GM23338 (cell line): Measurements from ENCODE around the gene RNF207. TPM values are rescaled to one million over a fixed set of nuclear protein-coding genes. Genes with fewer than 3 reads are reported as not detected.

ENCODE experiments used
- ATAC-seq: fragments of 200-7000 bp; cut with Tn5 transposase; 3 replicates; pipeline ENCODE4 v1.9.1; 2020
- DNase-seq: peaks from one replicate; pipeline ENCODE4 v3.0.0-alpha.2; 2015; ENCODE audit warnings: low spot score
- H2AFZ ChIP-seq: fragments of 200-600 bp; sonication (generic); 2 replicates; pipeline ENCODE4 v1.8.0; 2016; ENCODE audit warnings: antibody characterized with exemption, mild to moderate bottlenecking, moderate library complexity
- H3F3A ChIP-seq: fragments of 200-600 bp; sonication (generic); replicated peaks from 2 replicates; pipeline ENCODE4 v1.8.0; 2017; ENCODE audit warnings: antibody characterized with exemption, mixed run types, low read depth
- H3K27ac ChIP-seq: fragments of 200-600 bp; sonication (generic); 2 replicates; pipeline ENCODE4 v1.6.1; 2016; ENCODE audit warnings: low read depth
- H3K27me3 ChIP-seq: fragments of 200-600 bp; sonication (generic); 2 replicates; pipeline ENCODE4 v1.8.0; 2016; ENCODE audit warnings: mild to moderate bottlenecking, mixed run types, moderate library complexity; ENCODE audit not compliant: insufficient read depth
- H3K36me3 ChIP-seq: fragments of 200-600 bp; sonication (generic); 2 replicates; pipeline ENCODE4 v1.8.0; 2016; ENCODE audit warnings: mild to moderate bottlenecking; ENCODE audit not compliant: insufficient read depth
- H3K4me1 ChIP-seq: fragments of 200-600 bp; sonication (generic); 2 replicates; pipeline ENCODE4 v1.8.0; 2016; ENCODE audit warnings: mild to moderate bottlenecking, moderate library complexity; ENCODE audit not compliant: insufficient read depth
- H3K4me2 ChIP-seq: fragments of 200-600 bp; sonication (generic); 2 replicates; pipeline ENCODE4 v1.7.1; 2017; ENCODE audit warnings: mixed run types
- H3K4me3 ChIP-seq: fragments of 200-600 bp; sonication (generic); 2 replicates; pipeline ENCODE4 v1.6.1; 2016; ENCODE audit warnings: mixed run types
- H3K79me2 ChIP-seq: fragments of 200-600 bp; sonication (generic); replicated peaks from 2 replicates; pipeline ENCODE4 v1.8.0; 2017; ENCODE audit warnings: mild to moderate bottlenecking; ENCODE audit not compliant: insufficient read depth
- H3K9me2 ChIP-seq: fragments of 200-600 bp; sonication (generic); 2 replicates; pipeline ENCODE4 v1.8.0; 2017; ENCODE audit not compliant: insufficient read depth
- H4K20me1 ChIP-seq: fragments of 200-600 bp; sonication (generic); replicated peaks from 2 replicates; pipeline ENCODE4 v1.8.0; 2017; ENCODE audit warnings: mild to moderate bottlenecking; ENCODE audit not compliant: insufficient read depth
- H3K27ac Mint-ChIP-seq: 2 replicates; pipeline ENCODE4 v1.8.0; 2020; ENCODE audit warnings: inconsistent platforms, mild to moderate bottlenecking, moderate library complexity, mixed read lengths
- H3K27me3 Mint-ChIP-seq: 3 replicates; pipeline ENCODE4 v1.8.0; 2022; ENCODE audit warnings: low read depth, mild to moderate bottlenecking, moderate library complexity, mixed read lengths, inconsistent platforms; ENCODE audit not compliant: insufficient read depth, poor library complexity
- H3K36me3 Mint-ChIP-seq: 3 replicates; pipeline ENCODE4 v1.8.0; 2021; ENCODE audit warnings: low read depth, mild to moderate bottlenecking, inconsistent platforms, moderate library complexity, mixed read lengths
- H3K4me1 Mint-ChIP-seq: 3 replicates; pipeline ENCODE4 v1.8.0; 2020; ENCODE audit warnings: mild to moderate bottlenecking, inconsistent platforms, mixed read lengths
- H3K4me3 Mint-ChIP-seq: 3 replicates; pipeline ENCODE4 v1.8.0; 2021; ENCODE audit warnings: moderate library complexity, mild to moderate bottlenecking, inconsistent platforms, mixed read lengths
- H3K9me3 Mint-ChIP-seq: 3 replicates; pipeline ENCODE4 v1.8.0; 2020; ENCODE audit warnings: moderate library complexity, mild to moderate bottlenecking, inconsistent platforms, mixed read lengths
- CREB1 ChIP-seq: fragments of 250-450 bp; sonication (Bioruptor Pico); IDR thresholded peaks from 2 replicates; pipeline ENCODE4 v1.5.0; 2020; ENCODE audit warnings: low read depth, mild to moderate bottlenecking, moderate library complexity
- EZH2 ChIP-seq: fragments of 200-600 bp; sonication (generic); IDR thresholded peaks from one replicate; pipeline ENCODE4 v1.8.0; 2017; ENCODE audit warnings: antibody characterized with exemption, mild to moderate bottlenecking, low read depth; ENCODE audit not compliant: unreplicated experiment
- EZH2phosphoT487 ChIP-seq: fragments of 200-600 bp; sonication (generic); IDR thresholded peaks from one replicate; pipeline ENCODE4 v1.8.1; 2018; ENCODE audit warnings: antibody characterized with exemption; ENCODE audit not compliant: unreplicated experiment
- JUNB ChIP-seq: IDR thresholded peaks from one replicate; pipeline ENCODE4 v1.6.1; 2016; ENCODE audit warnings: antibody characterized with exemption; ENCODE audit not compliant: unreplicated experiment
- NANOG ChIP-seq: IDR thresholded peaks from 2 replicates; pipeline ENCODE4 v1.6.1; 2016; ENCODE audit warnings: antibody characterized with exemption, borderline replicate concordance
- POLR2AphosphoS5 ChIP-seq: IDR thresholded peaks from 2 replicates; pipeline ENCODE4 v1.6.1; 2016; ENCODE audit warnings: antibody characterized with exemption, low read depth
- STAT1 ChIP-seq: IDR thresholded peaks from one replicate; pipeline ENCODE4 v1.6.1; 2016; ENCODE audit warnings: antibody characterized with exemption; ENCODE audit not compliant: unreplicated experiment
- ZNF114 ChIP-seq: fragments of 250-450 bp; sonication (Bioruptor Pico); IDR thresholded peaks from 2 replicates; pipeline ENCODE4 v1.5.0; 2020; ENCODE audit warnings: mild to moderate bottlenecking, moderate library complexity
- ZNF331 ChIP-seq: fragments of 250-450 bp; sonication (Bioruptor Pico); IDR thresholded peaks from 2 replicates; pipeline ENCODE4 v1.5.0; 2020; ENCODE audit warnings: low read depth, mild to moderate bottlenecking, moderate library complexity
- polyA plus RNA-seq: library from polyadenylated mRNA; unstranded; fragments of >200 nt; fragmentation: Nextera tagmentation; extraction: Ambion mirVana; gene quantifications from 2 replicates; pipeline ENCODE4 v1.2.1, GENCODE V29; 2016
- total RNA-seq: library from RNA; depleted of rRNA; stranded (reverse); fragments of >200 nt; shearing (Covaris generic); gene quantifications from 2 replicates; pipeline ENCODE4 v1.2.3, GENCODE V29; 2014
- TF ChIP-seq, protein P1 (sequence below): IDR thresholded peaks from 2 replicates; pipeline ENCODE4 v1.6.1; 2016; ENCODE audit warnings: antibody characterized with exemption
- TF ChIP-seq, protein P2 (sequence below): IDR thresholded peaks from one replicate; pipeline ENCODE4 v1.6.1; 2018; ENCODE audit warnings: antibody characterized with exemption; ENCODE audit not compliant: unreplicated experiment
- TF ChIP-seq, protein P3 (sequence below): fragments of 250-450 bp; sonication (Bioruptor Pico); IDR thresholded peaks from 2 replicates; pipeline ENCODE4 v1.5.0; 2020; ENCODE audit warnings: mild to moderate bottlenecking, moderate library complexity
- TF ChIP-seq, protein P4 (sequence below), 2 experiments: fragments of 200-600 bp in 1 of 2; sonication (generic) in 1 of 2; conservative IDR thresholded peaks; 2 replicates each; pipeline versions ENCODE4 v1.5.1 to v1.6.1; 2016 to 2017; ENCODE audit warnings: antibody characterized with exemption in 2 of 2, low read depth in 2 of 2, mild to moderate bottlenecking in 2 of 2, moderate library complexity in 1 of 2

RNF207 gene
- total and polyA plus RNA-seq, 2 experiments from 2014 or later, result 1.7 to 2.9 TPM

DNA sequence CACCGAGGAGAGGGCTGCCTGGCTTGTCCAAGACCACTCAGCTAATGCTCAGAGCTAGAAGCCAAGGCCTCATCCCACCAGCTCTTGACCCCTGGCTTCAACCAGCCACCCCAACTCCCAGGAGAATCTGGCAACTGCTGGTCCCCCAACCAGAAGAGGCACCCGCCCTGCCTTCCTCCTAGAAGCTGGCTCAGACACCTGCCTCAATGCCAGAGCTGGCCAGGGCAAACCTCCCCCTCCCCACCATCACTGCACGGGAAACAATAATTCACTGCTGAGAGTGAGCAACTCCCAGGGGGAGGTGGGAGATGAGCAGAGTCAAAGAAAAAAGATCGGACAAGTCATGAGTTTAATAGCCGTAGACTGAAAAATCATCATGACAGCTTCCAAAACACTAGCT lies 29.1 kb upstream of the RNF207 start:
- ATAC-seq, result no peak
- H3K9me3 Mint-ChIP-seq, result no peaks in the 10 kb centered on the region; the same call in 2 of the 3 replicates
- no peaks in the 10 kb centered on the region for H3K79me2 ChIP-seq
- peaks cover 3% of the 10 kb centered on the region; the same call in 1 of the 2 replicates for H4K20me1 ChIP-seq
- DNase-seq, result no peak
- 0 out of 2 replicates have a peak, but pooled peaks cover 6% of the 10 kb centered on the region for H3K9me2 ChIP-seq
- H3K27me3 ChIP-seq, result peaks cover 48% of the 10 kb centered on the region
- H3K4me3 ChIP-seq, result no peak overlapping the region
- H3K36me3 ChIP-seq, result no peaks in the 10 kb centered on the region
- no peak overlapping the region for H3K27ac Mint-ChIP-seq
- H3K4me1 Mint-ChIP-seq, result peaks cover 14% of the 10 kb centered on the region
- no peak overlapping the region for H3K4me3 Mint-ChIP-seq
- H3K27ac ChIP-seq, result no peak overlapping the region
- H3F3A ChIP-seq, result peaks cover 15% of the 10 kb centered on the region
- no peaks in the 10 kb centered on the region; the same call in 2 of the 3 replicates for H3K36me3 Mint-ChIP-seq
- H3K4me1 ChIP-seq, result peaks cover 16% of the 10 kb centered on the region
- TF ChIP-seq JUNB (no peak), ZNF331 (CRISPR knock-in tag) (no peak), POLR2AphosphoS5 (no peak), EZH2phosphoT487 (no peak), STAT1 (no peak), EZH2 (no peak), ZNF114 (CRISPR knock-in tag) (no peak), CREB1 (CRISPR knock-in tag) (no peak), NANOG (no peak)
- TF ChIP-seq, protein P1, sequence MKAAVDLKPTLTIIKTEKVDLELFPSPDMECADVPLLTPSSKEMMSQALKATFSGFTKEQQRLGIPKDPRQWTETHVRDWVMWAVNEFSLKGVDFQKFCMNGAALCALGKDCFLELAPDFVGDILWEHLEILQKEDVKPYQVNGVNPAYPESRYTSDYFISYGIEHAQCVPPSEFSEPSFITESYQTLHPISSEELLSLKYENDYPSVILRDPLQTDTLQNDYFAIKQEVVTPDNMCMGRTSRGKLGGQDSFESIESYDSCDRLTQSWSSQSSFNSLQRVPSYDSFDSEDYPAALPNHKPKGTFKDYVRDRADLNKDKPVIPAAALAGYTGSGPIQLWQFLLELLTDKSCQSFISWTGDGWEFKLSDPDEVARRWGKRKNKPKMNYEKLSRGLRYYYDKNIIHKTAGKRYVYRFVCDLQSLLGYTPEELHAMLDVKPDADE, result no peak
- TF ChIP-seq, protein P2, sequence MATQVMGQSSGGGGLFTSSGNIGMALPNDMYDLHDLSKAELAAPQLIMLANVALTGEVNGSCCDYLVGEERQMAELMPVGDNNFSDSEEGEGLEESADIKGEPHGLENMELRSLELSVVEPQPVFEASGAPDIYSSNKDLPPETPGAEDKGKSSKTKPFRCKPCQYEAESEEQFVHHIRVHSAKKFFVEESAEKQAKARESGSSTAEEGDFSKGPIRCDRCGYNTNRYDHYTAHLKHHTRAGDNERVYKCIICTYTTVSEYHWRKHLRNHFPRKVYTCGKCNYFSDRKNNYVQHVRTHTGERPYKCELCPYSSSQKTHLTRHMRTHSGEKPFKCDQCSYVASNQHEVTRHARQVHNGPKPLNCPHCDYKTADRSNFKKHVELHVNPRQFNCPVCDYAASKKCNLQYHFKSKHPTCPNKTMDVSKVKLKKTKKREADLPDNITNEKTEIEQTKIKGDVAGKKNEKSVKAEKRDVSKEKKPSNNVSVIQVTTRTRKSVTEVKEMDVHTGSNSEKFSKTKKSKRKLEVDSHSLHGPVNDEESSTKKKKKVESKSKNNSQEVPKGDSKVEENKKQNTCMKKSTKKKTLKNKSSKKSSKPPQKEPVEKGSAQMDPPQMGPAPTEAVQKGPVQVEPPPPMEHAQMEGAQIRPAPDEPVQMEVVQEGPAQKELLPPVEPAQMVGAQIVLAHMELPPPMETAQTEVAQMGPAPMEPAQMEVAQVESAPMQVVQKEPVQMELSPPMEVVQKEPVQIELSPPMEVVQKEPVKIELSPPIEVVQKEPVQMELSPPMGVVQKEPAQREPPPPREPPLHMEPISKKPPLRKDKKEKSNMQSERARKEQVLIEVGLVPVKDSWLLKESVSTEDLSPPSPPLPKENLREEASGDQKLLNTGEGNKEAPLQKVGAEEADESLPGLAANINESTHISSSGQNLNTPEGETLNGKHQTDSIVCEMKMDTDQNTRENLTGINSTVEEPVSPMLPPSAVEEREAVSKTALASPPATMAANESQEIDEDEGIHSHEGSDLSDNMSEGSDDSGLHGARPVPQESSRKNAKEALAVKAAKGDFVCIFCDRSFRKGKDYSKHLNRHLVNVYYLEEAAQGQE, result no peak
- TF ChIP-seq, protein P3, sequence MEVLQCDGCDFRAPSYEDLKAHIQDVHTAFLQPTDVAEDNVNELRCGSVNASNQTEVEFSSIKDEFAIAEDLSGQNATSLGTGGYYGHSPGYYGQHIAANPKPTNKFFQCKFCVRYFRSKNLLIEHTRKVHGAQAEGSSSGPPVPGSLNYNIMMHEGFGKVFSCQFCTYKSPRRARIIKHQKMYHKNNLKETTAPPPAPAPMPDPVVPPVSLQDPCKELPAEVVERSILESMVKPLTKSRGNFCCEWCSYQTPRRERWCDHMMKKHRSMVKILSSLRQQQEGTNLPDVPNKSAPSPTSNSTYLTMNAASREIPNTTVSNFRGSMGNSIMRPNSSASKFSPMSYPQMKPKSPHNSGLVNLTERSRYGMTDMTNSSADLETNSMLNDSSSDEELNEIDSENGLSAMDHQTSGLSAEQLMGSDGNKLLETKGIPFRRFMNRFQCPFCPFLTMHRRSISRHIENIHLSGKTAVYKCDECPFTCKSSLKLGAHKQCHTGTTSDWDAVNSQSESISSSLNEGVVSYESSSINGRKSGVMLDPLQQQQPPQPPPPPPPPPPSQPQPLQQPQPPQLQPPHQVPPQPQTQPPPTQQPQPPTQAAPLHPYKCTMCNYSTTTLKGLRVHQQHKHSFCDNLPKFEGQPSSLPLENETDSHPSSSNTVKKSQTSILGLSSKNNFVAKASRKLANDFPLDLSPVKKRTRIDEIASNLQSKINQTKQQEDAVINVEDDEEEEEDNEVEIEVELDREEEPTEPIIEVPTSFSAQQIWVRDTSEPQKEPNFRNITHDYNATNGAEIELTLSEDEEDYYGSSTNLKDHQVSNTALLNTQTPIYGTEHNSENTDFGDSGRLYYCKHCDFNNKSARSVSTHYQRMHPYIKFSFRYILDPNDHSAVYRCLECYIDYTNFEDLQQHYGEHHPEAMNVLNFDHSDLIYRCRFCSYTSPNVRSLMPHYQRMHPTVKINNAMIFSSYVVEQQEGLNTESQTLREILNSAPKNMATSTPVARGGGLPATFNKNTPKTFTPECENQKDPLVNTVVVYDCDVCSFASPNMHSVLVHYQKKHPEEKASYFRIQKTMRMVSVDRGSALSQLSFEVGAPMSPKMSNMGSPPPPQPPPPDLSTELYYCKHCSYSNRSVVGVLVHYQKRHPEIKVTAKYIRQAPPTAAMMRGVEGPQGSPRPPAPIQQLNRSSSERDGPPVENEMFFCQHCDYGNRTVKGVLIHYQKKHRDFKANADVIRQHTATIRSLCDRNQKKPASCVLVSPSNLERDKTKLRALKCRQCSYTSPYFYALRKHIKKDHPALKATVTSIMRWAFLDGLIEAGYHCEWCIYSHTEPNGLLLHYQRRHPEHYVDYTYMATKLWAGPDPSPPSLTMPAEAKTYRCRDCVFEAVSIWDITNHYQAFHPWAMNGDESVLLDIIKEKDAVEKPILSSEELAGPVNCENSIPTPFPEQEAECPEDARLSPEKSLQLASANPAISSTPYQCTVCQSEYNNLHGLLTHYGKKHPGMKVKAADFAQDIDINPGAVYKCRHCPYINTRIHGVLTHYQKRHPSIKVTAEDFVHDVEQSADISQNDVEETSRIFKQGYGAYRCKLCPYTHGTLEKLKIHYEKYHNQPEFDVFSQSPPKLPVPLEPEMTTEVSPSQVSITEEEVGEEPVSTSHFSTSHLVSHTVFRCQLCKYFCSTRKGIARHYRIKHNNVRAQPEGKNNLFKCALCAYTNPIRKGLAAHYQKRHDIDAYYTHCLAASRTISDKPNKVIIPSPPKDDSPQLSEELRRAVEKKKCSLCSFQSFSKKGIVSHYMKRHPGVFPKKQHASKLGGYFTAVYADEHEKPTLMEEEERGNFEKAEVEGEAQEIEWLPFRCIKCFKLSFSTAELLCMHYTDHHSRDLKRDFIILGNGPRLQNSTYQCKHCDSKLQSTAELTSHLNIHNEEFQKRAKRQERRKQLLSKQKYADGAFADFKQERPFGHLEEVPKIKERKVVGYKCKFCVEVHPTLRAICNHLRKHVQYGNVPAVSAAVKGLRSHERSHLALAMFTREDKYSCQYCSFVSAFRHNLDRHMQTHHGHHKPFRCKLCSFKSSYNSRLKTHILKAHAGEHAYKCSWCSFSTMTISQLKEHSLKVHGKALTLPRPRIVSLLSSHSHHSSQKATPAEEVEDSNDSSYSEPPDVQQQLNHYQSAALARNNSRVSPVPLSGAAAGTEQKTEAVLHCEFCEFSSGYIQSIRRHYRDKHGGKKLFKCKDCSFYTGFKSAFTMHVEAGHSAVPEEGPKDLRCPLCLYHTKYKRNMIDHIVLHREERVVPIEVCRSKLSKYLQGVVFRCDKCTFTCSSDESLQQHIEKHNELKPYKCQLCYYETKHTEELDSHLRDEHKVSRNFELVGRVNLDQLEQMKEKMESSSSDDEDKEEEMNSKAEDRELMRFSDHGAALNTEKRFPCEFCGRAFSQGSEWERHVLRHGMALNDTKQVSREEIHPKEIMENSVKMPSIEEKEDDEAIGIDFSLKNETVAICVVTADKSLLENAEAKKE (CRISPR knock-in tag), result no peak
- TF ChIP-seq, protein P4, sequence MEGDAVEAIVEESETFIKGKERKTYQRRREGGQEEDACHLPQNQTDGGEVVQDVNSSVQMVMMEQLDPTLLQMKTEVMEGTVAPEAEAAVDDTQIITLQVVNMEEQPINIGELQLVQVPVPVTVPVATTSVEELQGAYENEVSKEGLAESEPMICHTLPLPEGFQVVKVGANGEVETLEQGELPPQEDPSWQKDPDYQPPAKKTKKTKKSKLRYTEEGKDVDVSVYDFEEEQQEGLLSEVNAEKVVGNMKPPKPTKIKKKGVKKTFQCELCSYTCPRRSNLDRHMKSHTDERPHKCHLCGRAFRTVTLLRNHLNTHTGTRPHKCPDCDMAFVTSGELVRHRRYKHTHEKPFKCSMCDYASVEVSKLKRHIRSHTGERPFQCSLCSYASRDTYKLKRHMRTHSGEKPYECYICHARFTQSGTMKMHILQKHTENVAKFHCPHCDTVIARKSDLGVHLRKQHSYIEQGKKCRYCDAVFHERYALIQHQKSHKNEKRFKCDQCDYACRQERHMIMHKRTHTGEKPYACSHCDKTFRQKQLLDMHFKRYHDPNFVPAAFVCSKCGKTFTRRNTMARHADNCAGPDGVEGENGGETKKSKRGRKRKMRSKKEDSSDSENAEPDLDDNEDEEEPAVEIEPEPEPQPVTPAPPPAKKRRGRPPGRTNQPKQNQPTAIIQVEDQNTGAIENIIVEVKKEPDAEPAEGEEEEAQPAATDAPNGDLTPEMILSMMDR (conservative IDR thresholded peaks at IDR 0.05; ENCODE audit: low read depth in 2 of 2), result no peak
- H3K4me2 ChIP-seq, result no peak overlapping the region
- H2AFZ ChIP-seq, result no peak overlapping the region
- peaks cover 46% of the 10 kb centered on the region for H3K27me3 Mint-ChIP-seq
